ENCODE measurements around the gene PIKFYVE. TPM values are rescaled to one million over a fixed set of nuclear protein-coding genes. Genes with fewer than 3 reads are reported as not detected.

PIKFYVE gene
- total RNA-seq, 1 donor from 2014 or later: 29.8 TPM

- Histone ChIP-seq H3K36me3 (ENCODE audit: insufficient read depth, low read length) (no peaks in the 10 kb centered on the region), H2AFZ (ENCODE audit: low read depth, low read length) (no peak overlapping the region), H3K9me3 (ENCODE audit: insufficient read depth, low read depth, low read length) (no peaks in the 10 kb centered on the region), H3K9ac (ENCODE audit: low read length) (no peak overlapping the region), H3K27ac (ENCODE audit: low read depth, low read length) (no peak overlapping the region), H3K4me3 (ENCODE audit: insufficient read depth, low read depth, low read length) (no peak overlapping the region), H4K20me1 (ENCODE audit: insufficient read depth, low read length) (no peaks in the 10 kb centered on the region), H3K4me1 (ENCODE audit: insufficient read depth, low read length) (no peaks in the 10 kb centered on the region), H3K4me2 (ENCODE audit: low read length) (no peak overlapping the region), H3K79me2 (ENCODE audit: insufficient read depth, low read length) (no peaks in the 10 kb centered on the region), H3K27me3 (ENCODE audit: insufficient read depth, low read length) (peaks cover 4% of the 10 kb centered on the region)
- no peak overlapping the region for H3K27ac Mint-ChIP-seq (ENCODE audit: unreplicated experiment)
- H3K4me3 Mint-ChIP-seq (ENCODE audit: unreplicated experiment): no peak overlapping the region
- FAIRE-seq: no peak
- H3K4me1 Mint-ChIP-seq (ENCODE audit: low read depth, unreplicated experiment): no peaks in the 10 kb centered on the region
- TF ChIP-seq CTCF (IDR thresholded peaks at IDR 0.05; ENCODE audit: insufficient read depth, low read depth, low read length) (no peak), EZH2 (IDR thresholded peaks at IDR 0.05; ENCODE audit: insufficient read depth, low read length) (no peak)
- peaks cover 2% of the 10 kb centered on the region for H3K9me3 Mint-ChIP-seq (ENCODE audit: unreplicated experiment)
- no peak for DNase-seq (ENCODE audit: low read depth)
- no peaks in the 10 kb centered on the region for H3K36me3 Mint-ChIP-seq (ENCODE audit: low read depth, unreplicated experiment)
- H3K27me3 Mint-ChIP-seq (ENCODE audit: low read depth, unreplicated experiment): peaks cover 5% of the 10 kb centered on the region
Measured at GRCh38 chr2:208384637-208385036, 118.6 kb downstream of the PIKFYVE start.

- Histone ChIP-seq H3K4me3 (ENCODE audit: insufficient read depth, low read depth, low read length) (no peak overlapping the region), H3K4me2 (ENCODE audit: low read length) (no peak overlapping the region), H3K9me3 (ENCODE audit: insufficient read depth, low read depth, low read length) (no peaks in the 10 kb centered on the region), H2AFZ (ENCODE audit: low read depth, low read length) (no peak overlapping the region), H3K9ac (ENCODE audit: low read length) (no peak overlapping the region), H3K4me1 (ENCODE audit: insufficient read depth, low read length) (no peaks in the 10 kb centered on the region), H3K27ac (ENCODE audit: low read depth, low read length) (no peak overlapping the region), H3K27me3 (ENCODE audit: insufficient read depth, low read length) (peaks cover 4% of the 10 kb centered on the region), H4K20me1 (ENCODE audit: insufficient read depth, low read length) (no peaks in the 10 kb centered on the region), H3K79me2 (ENCODE audit: insufficient read depth, low read length) (no peaks in the 10 kb centered on the region), H3K36me3 (ENCODE audit: insufficient read depth, low read length) (no peaks in the 10 kb centered on the region)
- no peak for DNase-seq (ENCODE audit: low read depth)
- no peak for TF ChIP-seq EZH2 (IDR thresholded peaks at IDR 0.05; ENCODE audit: insufficient read depth, low read length)
- Mint-ChIP-seq H3K4me1 (ENCODE audit: low read depth, unreplicated experiment) (no peaks in the 10 kb centered on the region), H3K9me3 (ENCODE audit: unreplicated experiment) (peaks cover 2% of the 10 kb centered on the region), H3K27me3 (ENCODE audit: low read depth, unreplicated experiment) (peaks cover 5% of the 10 kb centered on the region), H3K36me3 (ENCODE audit: low read depth, unreplicated experiment) (no peaks in the 10 kb centered on the region), H3K4me3 (ENCODE audit: unreplicated experiment) (no peak overlapping the region), H3K27ac (ENCODE audit: unreplicated experiment) (no peak overlapping the region)
- no peak for FAIRE-seq
Measured at GRCh38 chr2:208386541-208386940, 120.5 kb downstream of the PIKFYVE start.

- no peak for DNase-seq (ENCODE audit: low read depth)
- Histone ChIP-seq H3K9ac (ENCODE audit: low read length) (no peak overlapping the region), H3K9me3 (ENCODE audit: insufficient read depth, low read depth, low read length) (no peaks in the 10 kb centered on the region), H3K27ac (ENCODE audit: low read depth, low read length) (no peak overlapping the region), H3K36me3 (ENCODE audit: insufficient read depth, low read length) (no peaks in the 10 kb centered on the region), H2AFZ (ENCODE audit: low read depth, low read length) (no peak overlapping the region), H3K79me2 (ENCODE audit: insufficient read depth, low read length) (no peaks in the 10 kb centered on the region), H4K20me1 (ENCODE audit: insufficient read depth, low read length) (no peaks in the 10 kb centered on the region), H3K4me3 (ENCODE audit: insufficient read depth, low read depth, low read length) (no peak overlapping the region), H3K4me1 (ENCODE audit: insufficient read depth, low read length) (no peaks in the 10 kb centered on the region), H3K4me2 (ENCODE audit: low read length) (no peak overlapping the region), H3K27me3 (ENCODE audit: insufficient read depth, low read length) (no peaks in the 10 kb centered on the region)
- Mint-ChIP-seq H3K4me3 (ENCODE audit: unreplicated experiment) (no peak overlapping the region), H3K36me3 (ENCODE audit: low read depth, unreplicated experiment) (no peaks in the 10 kb centered on the region), H3K27ac (ENCODE audit: unreplicated experiment) (no peak overlapping the region), H3K27me3 (ENCODE audit: low read depth, unreplicated experiment) (no peaks in the 10 kb centered on the region), H3K9me3 (ENCODE audit: unreplicated experiment) (peaks cover 3% of the 10 kb centered on the region), H3K4me1 (ENCODE audit: low read depth, unreplicated experiment) (no peaks in the 10 kb centered on the region)
- TF ChIP-seq CTCF (IDR thresholded peaks at IDR 0.05; ENCODE audit: insufficient read depth, low read depth, low read length) (no peak), EZH2 (IDR thresholded peaks at IDR 0.05; ENCODE audit: insufficient read depth, low read length) (no peak)
- no peak for FAIRE-seq
Measured at GRCh38 chr2:208389940-208390339, 123.9 kb downstream of the PIKFYVE start.

All from astrocyte (in vitro differentiated cells and primary cell).